H1 (cell line): ENCODE measurements around the gene TNS3. TPM values are rescaled to one million over a fixed set of nuclear protein-coding genes. Genes with fewer than 3 reads are reported as not detected.

Source experiments
- CTCF ChIA-PET: fragments of 300-600 bp; sonication (Branson Sonifier 250); formaldehyde crosslinking; loops from one replicate; lab custom pipeline; 2021; ENCODE audit not compliant: partially characterized antibody; lab: Charles Lee
- POLR2A ChIA-PET: fragments of 300-600 bp; sonication (Branson Sonifier 250); formaldehyde crosslinking; loops from one replicate; lab custom pipeline; 2021; ENCODE audit warnings: inconsistent platforms; ENCODE audit not compliant: partially characterized antibody; lab: Charles Lee
- DNase-seq, 2 experiments: peaks; one replicate each; pipeline versions ENCODE4 v3.0.0 to v3.0.0-alpha.2; 2010 to 2022; ENCODE audit warnings: low spot score in 2 of 2, low read depth in 1 of 2, mixed read lengths in 1 of 2
- FAIRE-seq: peaks from 2 replicates; lab custom pipeline; 2011; peaks lifted over from hg19 to GRCh38; lab: Jason Lieb, UNC
- H2AFZ ChIP-seq: 2 replicates; pipeline ENCODE4 v1.8.1; 2012; ENCODE audit warnings: low read length, inconsistent platforms
- H2AK5ac ChIP-seq: 2 replicates; pipeline ENCODE4 v1.6.1; 2013; ENCODE audit warnings: low read depth, low read length
- H2BK120ac ChIP-seq: replicated peaks from 2 replicates; pipeline ENCODE3; 2013; ENCODE audit warnings: low read depth, low read length, inconsistent platforms
- H2BK12ac ChIP-seq: 2 replicates; pipeline ENCODE4 v1.6.1; 2013; ENCODE audit warnings: low read depth, low read length
- H2BK15ac ChIP-seq: 2 replicates; pipeline ENCODE4 v1.6.1; 2013; ENCODE audit warnings: low read length
- H2BK20ac ChIP-seq: 2 replicates; pipeline ENCODE4 v1.6.1; 2013; ENCODE audit warnings: low read length
- H2BK5ac ChIP-seq: 2 replicates; pipeline ENCODE4 v1.6.1; 2013; ENCODE audit warnings: low read depth, low read length
- H3K14ac ChIP-seq: 2 replicates; pipeline ENCODE4 v1.6.1; 2013; ENCODE audit warnings: inconsistent platforms; ENCODE audit not compliant: insufficient read length
- H3K18ac ChIP-seq: 2 replicates; pipeline ENCODE4 v1.6.1; 2013; ENCODE audit warnings: low read length; ENCODE audit errors: extremely low read depth
- H3K23ac ChIP-seq: 2 replicates; pipeline ENCODE4 v1.6.1; 2013; ENCODE audit warnings: inconsistent platforms; ENCODE audit not compliant: insufficient read length
- H3K23me2 ChIP-seq: 2 replicates; pipeline ENCODE4 v1.6.1; 2013; ENCODE audit warnings: low read depth, low read length
- H3K27ac ChIP-seq: 2 replicates; pipeline ENCODE4 v1.6.1; 2011; ENCODE audit warnings: low read depth, low read length, inconsistent platforms
- H3K27me3 ChIP-seq, 4 experiments: replicated peaks in 1 of 4; 1 replicate in 1 of 4; 2 replicates in 3 of 4; pipeline versions ENCODE4 v1.6.1 to v1.8.1; 2011 to 2013; ENCODE audit warnings: low read length in 3 of 4, mild to moderate bottlenecking in 3 of 4, inconsistent platforms in 2 of 4, mixed read lengths in 2 of 4, moderate library complexity in 1 of 4; ENCODE audit not compliant: control insufficient read depth in 3 of 4, insufficient read depth in 3 of 4; ENCODE audit errors: extremely low read depth in 1 of 4
- H3K36me3 ChIP-seq, 4 experiments: 2 replicates each; pipeline versions ENCODE4 v1.6.1 to v1.8.1; 2011 to 2013; ENCODE audit warnings: mild to moderate bottlenecking in 4 of 4, low read length in 3 of 4, moderate library complexity in 2 of 4, control low read depth in 1 of 4, inconsistent platforms in 1 of 4; ENCODE audit not compliant: insufficient read depth in 4 of 4, control insufficient read depth in 2 of 4
- H3K4ac ChIP-seq: replicated peaks from 2 replicates; pipeline ENCODE3; 2013; ENCODE audit warnings: low read length, low read depth, mixed read lengths, inconsistent platforms; ENCODE audit not compliant: insufficient read length
- H3K4me1 ChIP-seq, 4 experiments: replicated peaks in 1 of 4; 1 replicate in 1 of 4; 2 replicates in 3 of 4; pipeline versions ENCODE4 v1.6.1 to v1.8.1; 2011 to 2013; ENCODE audit warnings: low read length in 3 of 4, inconsistent platforms in 2 of 4, mixed read lengths in 1 of 4; ENCODE audit not compliant: insufficient read depth in 4 of 4, control insufficient read depth in 3 of 4
- H3K4me2 ChIP-seq, 2 experiments: 2 replicates each; pipeline versions ENCODE4 v1.6.1 to v1.8.1; 2011 to 2013; ENCODE audit warnings: low read depth in 2 of 2, low read length in 2 of 2, control low read depth in 1 of 2, inconsistent platforms in 1 of 2, mild to moderate bottlenecking in 1 of 2; ENCODE audit not compliant: insufficient read depth in 1 of 2
- H3K4me3 ChIP-seq, 4 experiments: fragments of 200-600, 300-600 bp in 1 of 4; sonication (generic), shearing (Covaris generic), sonication (Bioruptor Twin) in 1 of 4; 2 replicates each; pipeline versions ENCODE4 v1.5.1 to v1.8.1; 2011 to 2016; ENCODE audit warnings: low read length in 4 of 4, low read depth in 3 of 4, control low read depth in 2 of 4, inconsistent platforms in 2 of 4, mild to moderate bottlenecking in 2 of 4, mixed read lengths in 1 of 4, moderate library complexity in 1 of 4; ENCODE audit not compliant: insufficient read depth in 2 of 4; ENCODE audit errors: extremely low read depth in 1 of 4
- H3K56ac ChIP-seq: replicated peaks from 2 replicates; pipeline ENCODE3; 2013; ENCODE audit warnings: low read depth, mild to moderate bottlenecking, mixed read lengths, low read length, inconsistent platforms; ENCODE audit not compliant: insufficient read length
- H3K79me1 ChIP-seq: 2 replicates; pipeline ENCODE4 v1.6.1; 2013; ENCODE audit warnings: low read depth, low read length, control low read depth
- H3K79me2 ChIP-seq, 2 experiments: 2 replicates each; pipeline versions ENCODE4 v1.6.1 to v1.8.1; 2012 to 2013; ENCODE audit warnings: low read length in 2 of 2, mild to moderate bottlenecking in 2 of 2, inconsistent platforms in 1 of 2; ENCODE audit not compliant: insufficient read depth in 2 of 2, control insufficient read depth in 1 of 2
- H3K9ac ChIP-seq, 4 experiments: replicated peaks in 1 of 4; 1 replicate in 1 of 4; 2 replicates in 3 of 4; pipeline versions ENCODE4 v1.6.1 to v1.8.1; 2011 to 2013; ENCODE audit warnings: low read depth in 3 of 4, low read length in 3 of 4, control low read depth in 2 of 4, mild to moderate bottlenecking in 2 of 4, moderate library complexity in 2 of 4, inconsistent platforms in 1 of 4; ENCODE audit errors: extremely low read depth in 1 of 4
- H3K9me3 ChIP-seq, 2 experiments: 2 replicates each; pipeline versions ENCODE4 v1.6.1 to v1.8.1; 2012 to 2013; ENCODE audit warnings: mild to moderate bottlenecking in 2 of 2, moderate library complexity in 2 of 2, control low read depth in 1 of 2, inconsistent platforms in 1 of 2, low read depth in 1 of 2, low read length in 1 of 2, mixed read lengths in 1 of 2; ENCODE audit not compliant: insufficient read depth in 2 of 2
- H4K20me1 ChIP-seq, 2 experiments: replicated peaks in 1 of 2; 2 replicates each; pipeline versions ENCODE3 to v1.8.1; 2011 to 2013; ENCODE audit warnings: inconsistent platforms in 2 of 2, low read length in 2 of 2, mild to moderate bottlenecking in 1 of 2; ENCODE audit not compliant: insufficient read depth in 2 of 2, control insufficient read depth in 1 of 2
- H4K5ac ChIP-seq: 2 replicates; pipeline ENCODE4 v1.6.1; 2013; ENCODE audit warnings: low read length, low read depth, mixed read lengths, inconsistent platforms; ENCODE audit not compliant: insufficient read length
- H4K8ac ChIP-seq: 2 replicates; pipeline ENCODE4 v1.8.0; 2013; ENCODE audit warnings: mild to moderate bottlenecking, moderate library complexity, low read length, inconsistent platforms; ENCODE audit not compliant: insufficient read depth; ENCODE audit errors: extremely low read depth
- H4K91ac ChIP-seq: replicated peaks from 2 replicates; pipeline ENCODE3; 2013; ENCODE audit warnings: low read length, mixed read lengths, inconsistent platforms; ENCODE audit not compliant: insufficient read length
- ASH2L ChIP-seq: fragments of 200-600, 300-600 bp; sonication (generic); IDR thresholded peaks from one replicate; pipeline ENCODE4 v1.7.1; 2017; ENCODE audit warnings: low read length
- CBX5 ChIP-seq: fragments of 300-800, 300-1000 bp; sonication (generic); IDR thresholded peaks from 2 replicates; pipeline ENCODE4 v1.7.1; 2016; ENCODE audit warnings: antibody characterized with exemption, low read length, low read depth
- CEBPB ChIP-seq: IDR thresholded peaks from 2 replicates; pipeline ENCODE4 v1.6.1; 2012; ENCODE audit warnings: low read depth, low read length
- EGR1 ChIP-seq: IDR thresholded peaks from 2 replicates; pipeline ENCODE4 v1.6.1; 2011; ENCODE audit warnings: low read depth, low read length, borderline replicate concordance
- JUN ChIP-seq: IDR thresholded peaks from 2 replicates; pipeline ENCODE4 v1.6.1; 2011; ENCODE audit warnings: low read depth, mild to moderate bottlenecking, improper control_type of control experiment, low read length
- JUND ChIP-seq: IDR thresholded peaks from 2 replicates; pipeline ENCODE4 v1.6.1; 2011; ENCODE audit warnings: mild to moderate bottlenecking, improper control_type of control experiment, low read length
- KDM4A ChIP-seq: IDR thresholded peaks from one replicate; pipeline ENCODE4 v1.7.1; 2012; ENCODE audit warnings: low read depth, mild to moderate bottlenecking, moderate library complexity, low read length, inconsistent platforms; ENCODE audit not compliant: severe bottlenecking
- NANOG ChIP-seq: IDR thresholded peaks from 2 replicates; pipeline ENCODE4 v1.6.1; 2011; ENCODE audit warnings: low read length, low read depth, mild to moderate bottlenecking, inconsistent platforms; ENCODE audit not compliant: insufficient read depth, poor library complexity, severe bottlenecking
- RAD21 ChIP-seq, 2 experiments: IDR thresholded peaks in 1 of 2; conservative IDR thresholded peaks in 1 of 2; 2 replicates each; pipeline ENCODE4 v1.6.1; 2011; ENCODE audit warnings: low read depth in 2 of 2, low read length in 2 of 2, improper control_type of control experiment in 1 of 2, inconsistent platforms in 1 of 2, mild to moderate bottlenecking in 1 of 2, moderate library complexity in 1 of 2
- RXRA ChIP-seq: IDR thresholded peaks from 2 replicates; pipeline ENCODE4 v1.6.1; 2011; ENCODE audit warnings: low read depth, mild to moderate bottlenecking, low read length, moderate library complexity; ENCODE audit not compliant: insufficient read depth
- SIRT6 ChIP-seq: IDR thresholded peaks from one replicate; pipeline ENCODE4 v1.7.1; 2012; ENCODE audit warnings: low read length, inconsistent platforms
- TBP ChIP-seq: IDR thresholded peaks from 2 replicates; pipeline ENCODE4 v1.6.1; 2011; ENCODE audit warnings: low read depth, low read length, improper control_type of control experiment
- USF2 ChIP-seq: IDR thresholded peaks from 2 replicates; pipeline ENCODE4 v1.6.1; 2011; ENCODE audit warnings: low read length, improper control_type of control experiment
- WGBS, 2 experiments: shearing (Covaris generic) in 1 of 2; methylation state at CpG; one replicate each; pipeline versions ENCODE4 v1.1.6 to v1.1.7; 2013 to 2015; ENCODE audit warnings: low lambda C conversion rate in 2 of 2, mixed read lengths in 2 of 2, inconsistent platforms in 1 of 2, low coverage in 1 of 2, missing lambda C conversion rate in 1 of 2; ENCODE audit not compliant: insufficient replicate concordance in 2 of 2, insufficient coverage in 1 of 2, insufficient read length in 1 of 2; ENCODE audit errors: extremely low coverage in 1 of 2, missing lambda C conversion rate in 1 of 2; 5-methylcytosine and 5-hydroxymethylcytosine counted together
- polyA plus RNA-seq, 7 experiments: library from polyadenylated mRNA; depleted of rRNA in 3 of 7; stranded (reverse) in 5 of 7; unstranded in 2 of 7; fragments of >200 nt in 5 of 7; fragments of 200-250 nt in 2 of 7; gene quantifications; 1 replicate in 5 of 7; 2 replicates in 1 of 7; 4 replicates in 1 of 7; pipeline versions ENCODE4 v1.2.1 to v1.2.3, GENCODE V29; 2011 to 2013; ENCODE audit warnings: missing spikeins in 2 of 7, mixed read lengths in 2 of 7
- total RNA-seq: library from RNA; stranded (reverse); fragmentation: NEBNext Ultra II Directional; extraction: Animal tissue kit (Norgen Biotek cat#: 25700); gene quantifications from 2 replicates; pipeline ENCODE4 v1.2.1, GENCODE V29; 2021

The TNS3 gene
- total and polyA plus RNA-seq, 2 of the 8 experiments (the other 6 are each of a cell fraction or from before 2014, with no cell fraction given) = 11.9 to 24.2 TPM

- no peak overlapping the region for H3K4ac ChIP-seq
- no peak overlapping the region for H3K14ac ChIP-seq
- no peak overlapping the region for H2BK5ac ChIP-seq
- CTCF ChIA-PET = interaction anchor here (0.8 to 3.5 kb wide), 9 partner anchors 8 to 186 kb away, joined by 3 to 27 read pairs (median 3); no protein-coding TSS in a partner anchor
- H2AK5ac ChIP-seq = no peak overlapping the region
- H3K4me1 ChIP-seq = peaks cover 0 to 26% (median 12%) of the 10 kb centered on the region in 4 experiments; a peak in 6 of 7 replicates
- no peak overlapping the region for H2BK15ac ChIP-seq
- H3K23ac ChIP-seq = no peak overlapping the region
- H3K4me2 ChIP-seq = no peak overlapping the region
- 91% methylated on average over 3 of the region's 3 CpGs; no CpG with 5 or more reads in 1 of the 2 experiments for whole genome bisulfite sequencing, 2 experiments
- H4K8ac ChIP-seq = no peak overlapping the region
- H3K56ac ChIP-seq = no peak overlapping the region
- peaks cover 1% of the 10 kb centered on the region; the same call in 1 of the 2 replicates for H3K79me1 ChIP-seq
- no peak overlapping the region for H4K5ac ChIP-seq
- DNase-seq (no peak), FAIRE-seq (no peak)
- no peak overlapping the region for H2BK20ac ChIP-seq
- POLR2A ChIA-PET = interaction anchor here (0.5 to 1.0 kb wide), 2 partner anchors 8 to 23 kb away, joined by 3 read pairs; no protein-coding TSS in a partner anchor
- H3K36me3 ChIP-seq = no peaks in the 10 kb centered on the region
- H2BK12ac ChIP-seq = no peak overlapping the region
- H4K20me1 ChIP-seq = peaks cover 0 to 4% of the 10 kb centered on the region in 2 experiments
- H3K27ac ChIP-seq = no peak overlapping the region
- H4K91ac ChIP-seq = no peak overlapping the region
- no peak overlapping the region for H3K9ac ChIP-seq
- no peaks in the 10 kb centered on the region for H3K23me2 ChIP-seq
- no peak overlapping the region for H2BK120ac ChIP-seq
- no peak overlapping the region for H2AFZ ChIP-seq
- H3K9me3 ChIP-seq = no peaks in the 10 kb centered on the region
- no peak overlapping the region for H3K4me3 ChIP-seq
- H3K79me2 ChIP-seq = no peaks in the 10 kb centered on the region
- no peak overlapping the region for H3K18ac ChIP-seq
- H3K27me3 ChIP-seq = no peaks in the 10 kb centered on the region
- TF ChIP-seq JUND = no peak
- TF ChIP-seq CEBPB = no peak
- no peak for TF ChIP-seq RAD21 (IDR thresholded peaks at IDR 0.05 in 1 of 2, conservative IDR thresholded peaks at IDR 0.05 in 1 of 2; ENCODE audit: low read depth in 2 of 2, low read length in 2 of 2)
- no peak for TF ChIP-seq CBX5
- TF ChIP-seq NANOG = no peak
- TF ChIP-seq USF2 = no peak
- TF ChIP-seq SIRT6 = no peak
- no peak for TF ChIP-seq ASH2L
- TF ChIP-seq RXRA = no peak
- no peak for TF ChIP-seq EGR1
- no peak for TF ChIP-seq JUN
- TF ChIP-seq TBP = no peak
- no peak for TF ChIP-seq KDM4A
Observed at GRCh38 chr7:47452295-47452694, 129.6 kb downstream of the TNS3 start.
